ENCODE data around the gene SYCE1.
"Not testable (repeated sequence)": the region's sequence is repeated elsewhere in the genome, so short reads cannot be mapped to it uniquely, and the experiment has no call there.

The SYCE1 gene

GRCh38 chr10:133565441-133566294 lies at the start of gene SYCE1:
TSS of gene SYCE1 (minus strand) at chr10:133565583. CDS start at chr10:133565529, 54 bp downstream.
- DNase-seq = peak in 1 of 51 donors; percentile 11

GRCh38 chr10:133614830-133615580 lies 49.6 kb upstream of the SYCE1 start:
- no peak for DNase-seq

- DNase-seq = no peak
Observed at GRCh38 chr10:133613699-133614098, 48.3 kb upstream of the SYCE1 start.

GRCh38 chr10:133611079-133611478 lies 45.7 kb upstream of the SYCE1 start:
- DNase-seq = no peak

GRCh38 chr10:133608855-133609254 lies 43.5 kb upstream of the SYCE1 start:
- peak in 2 of 51 donors; percentile 6 to 14 for DNase-seq

GRCh38 chr10:133603434-133603833 lies 38.1 kb upstream of the SYCE1 start:
- not testable (repeated sequence) for DNase-seq

- no peak for DNase-seq
Observed at GRCh38 chr10:133600657-133601056, 35.3 kb upstream of the SYCE1 start.

GRCh38 chr10:133599869-133600268 lies 34.5 kb upstream of the SYCE1 start:
- DNase-seq = not testable (repeated sequence)

GRCh38 chr10:133592716-133593115 lies 27.3 kb upstream of the SYCE1 start:
- DNase-seq = no peak

- DNase-seq = no peak
Observed at GRCh38 chr10:133590970-133591359, 25.6 kb upstream of the SYCE1 start.

GRCh38 chr10:133590226-133590969 lies 25.0 kb upstream of the SYCE1 start:
- no peak for DNase-seq

- not testable (repeated sequence) for DNase-seq
Observed at GRCh38 chr10:133577037-133577436, 11.7 kb upstream of the SYCE1 start.

- DNase-seq = not testable (repeated sequence)
Observed at GRCh38 chr10:133573460-133573859, 8.1 kb upstream of the SYCE1 start.

GRCh38 chr10:133572055-133572454 lies 6.7 kb upstream of the SYCE1 start:
- not testable (repeated sequence) for DNase-seq

- DNase-seq = not testable (repeated sequence)
Observed at GRCh38 chr10:133569801-133570200, 4.4 kb upstream of the SYCE1 start.

- not testable (repeated sequence) for DNase-seq
Observed at GRCh38 chr10:133568831-133569527, 3.6 kb upstream of the SYCE1 start.

GRCh38 chr10:133568287-133568614 lies 2.9 kb upstream of the SYCE1 start:
- no peak for DNase-seq

- DNase-seq = no peak
Observed at GRCh38 chr10:133567609-133568286, 2.4 kb upstream of the SYCE1 start.

- no peak for DNase-seq
Observed at GRCh38 chr10:133567119-133567518, 1.7 kb upstream of the SYCE1 start.

GRCh38 chr10:133564816-133565215 lies 567 bp downstream of the SYCE1 start:
- DNase-seq = no peak

GRCh38 chr10:133559216-133559615 lies 6.2 kb downstream of the SYCE1 start:
- DNase-seq = no peak
